A549 treated with ZK216348 at 1 μM for 4 hours (cell line): ENCODE data around the gene RBM34. TPM values are rescaled to one million over a fixed set of nuclear protein-coding genes. Genes with fewer than 3 reads are reported as not detected.

Experiments used
- total RNA-seq: library from RNA; stranded (reverse); fragments of 200-300 nt; extraction: Qiagen RNA extraction; gene quantifications from 5 replicates; pipeline ENCODE4 v1.2.3, GENCODE V29; 2022; ENCODE audit warnings: low read depth

The RBM34 gene, protein sequence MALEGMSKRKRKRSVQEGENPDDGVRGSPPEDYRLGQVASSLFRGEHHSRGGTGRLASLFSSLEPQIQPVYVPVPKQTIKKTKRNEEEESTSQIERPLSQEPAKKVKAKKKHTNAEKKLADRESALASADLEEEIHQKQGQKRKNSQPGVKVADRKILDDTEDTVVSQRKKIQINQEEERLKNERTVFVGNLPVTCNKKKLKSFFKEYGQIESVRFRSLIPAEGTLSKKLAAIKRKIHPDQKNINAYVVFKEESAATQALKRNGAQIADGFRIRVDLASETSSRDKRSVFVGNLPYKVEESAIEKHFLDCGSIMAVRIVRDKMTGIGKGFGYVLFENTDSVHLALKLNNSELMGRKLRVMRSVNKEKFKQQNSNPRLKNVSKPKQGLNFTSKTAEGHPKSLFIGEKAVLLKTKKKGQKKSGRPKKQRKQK
- 54.1 to 74.8 TPM (median 64.5 TPM) in 5 replicates for total RNA-seq

DNA sequence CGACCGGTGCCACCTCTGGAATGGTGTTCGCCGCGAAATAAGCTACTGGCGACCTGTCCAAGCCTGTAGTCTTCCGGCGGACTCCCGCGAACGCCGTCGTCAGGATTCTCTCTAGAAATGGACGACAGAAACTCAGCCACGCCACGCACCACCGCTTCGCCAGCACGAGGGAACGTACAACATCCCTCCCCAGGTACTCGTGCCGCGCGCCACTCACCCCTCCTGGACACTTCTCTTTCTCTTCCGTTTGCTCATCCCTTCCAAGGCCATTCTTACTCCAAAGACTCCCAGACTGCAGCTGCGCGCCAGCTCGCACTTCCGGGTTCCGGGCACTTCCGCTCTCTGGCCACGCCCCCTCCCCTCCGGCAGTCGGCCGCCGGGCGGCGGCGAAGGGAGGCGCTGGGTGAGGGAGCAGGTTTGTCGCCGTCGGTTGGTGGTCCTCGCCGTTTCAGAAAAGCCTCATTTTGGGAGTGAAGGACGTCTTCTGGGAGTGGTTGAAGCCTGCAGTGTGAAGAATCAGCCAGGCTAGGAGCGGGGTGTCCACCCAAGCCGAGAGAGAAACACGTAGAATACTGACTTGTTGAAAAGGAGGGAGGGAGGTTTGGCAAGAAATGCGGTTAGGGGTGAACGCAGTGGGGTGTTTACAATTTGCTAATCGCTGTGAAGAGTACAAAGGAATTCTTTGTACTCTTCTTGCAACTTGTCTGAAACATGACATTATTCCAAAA, at the start of gene RBM34:
RBM34 (minus strand) TSS at position 294 of the 728 bp plus-strand sequence; CDS start at position 270, 24 bp downstream.

DNA sequence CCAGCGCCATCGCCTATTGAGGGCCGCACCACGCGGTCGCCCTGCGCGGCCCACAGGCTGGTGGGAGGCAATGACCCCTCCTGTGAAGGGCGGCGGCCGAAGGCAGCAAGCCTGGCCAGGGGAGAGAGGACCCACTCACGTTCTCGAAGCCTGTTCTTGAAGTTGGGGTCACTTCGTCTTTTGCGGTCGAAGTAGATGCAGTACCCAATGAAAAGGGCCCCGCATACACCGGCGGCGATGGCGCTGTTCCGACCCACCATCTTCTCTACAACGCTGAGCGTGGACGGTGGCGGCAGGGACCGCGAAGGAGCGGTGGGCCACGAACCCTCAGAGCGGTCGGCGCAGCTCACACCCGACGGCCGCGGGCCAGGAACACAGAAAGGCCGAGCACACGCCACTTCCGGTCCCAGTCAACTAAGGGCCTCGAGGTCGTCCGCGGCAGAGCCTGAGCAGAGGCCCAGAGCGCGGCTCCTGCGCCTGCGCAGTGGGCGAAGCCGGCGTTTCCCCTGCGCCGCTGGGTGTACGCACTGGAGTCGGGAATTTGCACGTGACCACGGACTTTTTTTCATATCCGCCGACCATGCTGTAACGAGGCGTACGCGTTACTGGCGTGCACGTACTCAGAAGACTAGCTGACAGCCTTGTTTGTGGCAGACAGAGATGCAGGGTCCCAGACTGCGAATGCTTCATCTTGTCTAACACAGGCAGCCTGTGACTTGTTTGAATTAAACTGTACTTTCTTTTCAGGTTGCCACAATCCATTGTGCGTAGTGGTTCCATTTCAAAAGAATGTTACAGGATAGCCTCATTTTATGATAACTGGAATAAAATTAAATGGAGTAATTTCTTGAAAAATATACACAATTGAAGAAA, 32.4 kb downstream of the RBM34 start, which contains the start of gene TOMM20:
TOMM20 (minus strand) TSS at position 382 of the 873 bp plus-strand sequence; CDS start at position 260, 122 bp downstream.

Other genes with a start within 250 kb of the RBM34 start
- 85.6 to 124 TPM (median 106 TPM) in 5 replicates for gene TOMM20, start 32.4 kb downstream of the RBM34 start, total RNA-seq
- gene ARID4B, start 166.9 kb upstream of the RBM34 start, total RNA-seq: 12.4 to 24.7 TPM (median 15.2 TPM) in 5 replicates
- gene GGPS1, start 167.3 kb upstream of the RBM34 start, total RNA-seq: 14.8 to 30.9 TPM (median 18.1 TPM) in 5 replicates
- gene TBCE, start 206.2 kb upstream of the RBM34 start, total RNA-seq: 38.8 to 58.3 TPM (median 42.3 TPM) in 5 replicates